H1 (cell line): Measurements from ENCODE around the gene CHDH. TPM values are rescaled to one million over a fixed set of nuclear protein-coding genes. Genes with fewer than 3 reads are reported as not detected.

Source experiments
- CTCF ChIA-PET: fragments of 300-600 bp; sonication (Branson Sonifier 250); formaldehyde crosslinking; loops from one replicate; lab custom pipeline; 2021; ENCODE audit not compliant: partially characterized antibody; lab: Charles Lee
- POLR2A ChIA-PET: fragments of 300-600 bp; sonication (Branson Sonifier 250); formaldehyde crosslinking; loops from one replicate; lab custom pipeline; 2021; ENCODE audit warnings: inconsistent platforms; ENCODE audit not compliant: partially characterized antibody; lab: Charles Lee
- DNase-seq, 2 experiments: peaks; one replicate each; pipeline versions ENCODE4 v3.0.0 to v3.0.0-alpha.2; 2010 to 2022; ENCODE audit warnings: low spot score in 2 of 2, low read depth in 1 of 2, mixed read lengths in 1 of 2
- FAIRE-seq: peaks from 2 replicates; lab custom pipeline; 2011; peaks lifted over from hg19 to GRCh38; lab: Jason Lieb, UNC
- H2AFZ ChIP-seq: 2 replicates; pipeline ENCODE4 v1.8.1; 2012; ENCODE audit warnings: low read length, inconsistent platforms
- H2AK5ac ChIP-seq: 2 replicates; pipeline ENCODE4 v1.6.1; 2013; ENCODE audit warnings: low read depth, low read length
- H2BK120ac ChIP-seq: replicated peaks from 2 replicates; pipeline ENCODE3; 2013; ENCODE audit warnings: low read depth, low read length, inconsistent platforms
- H2BK12ac ChIP-seq: 2 replicates; pipeline ENCODE4 v1.6.1; 2013; ENCODE audit warnings: low read depth, low read length
- H2BK15ac ChIP-seq: 2 replicates; pipeline ENCODE4 v1.6.1; 2013; ENCODE audit warnings: low read length
- H2BK20ac ChIP-seq: 2 replicates; pipeline ENCODE4 v1.6.1; 2013; ENCODE audit warnings: low read length
- H2BK5ac ChIP-seq: 2 replicates; pipeline ENCODE4 v1.6.1; 2013; ENCODE audit warnings: low read depth, low read length
- H3K14ac ChIP-seq: 2 replicates; pipeline ENCODE4 v1.6.1; 2013; ENCODE audit warnings: inconsistent platforms; ENCODE audit not compliant: insufficient read length
- H3K18ac ChIP-seq: 2 replicates; pipeline ENCODE4 v1.6.1; 2013; ENCODE audit warnings: low read length; ENCODE audit errors: extremely low read depth
- H3K23ac ChIP-seq: 2 replicates; pipeline ENCODE4 v1.6.1; 2013; ENCODE audit warnings: inconsistent platforms; ENCODE audit not compliant: insufficient read length
- H3K23me2 ChIP-seq: 2 replicates; pipeline ENCODE4 v1.6.1; 2013; ENCODE audit warnings: low read depth, low read length
- H3K27ac ChIP-seq: 2 replicates; pipeline ENCODE4 v1.6.1; 2011; ENCODE audit warnings: low read depth, low read length, inconsistent platforms
- H3K27me3 ChIP-seq, 4 experiments: replicated peaks in 1 of 4; 1 replicate in 1 of 4; 2 replicates in 3 of 4; pipeline versions ENCODE4 v1.6.1 to v1.8.1; 2011 to 2013; ENCODE audit warnings: low read length in 3 of 4, mild to moderate bottlenecking in 3 of 4, inconsistent platforms in 2 of 4, mixed read lengths in 2 of 4, moderate library complexity in 1 of 4; ENCODE audit not compliant: control insufficient read depth in 3 of 4, insufficient read depth in 3 of 4; ENCODE audit errors: extremely low read depth in 1 of 4
- H3K36me3 ChIP-seq, 4 experiments: 2 replicates each; pipeline versions ENCODE4 v1.6.1 to v1.8.1; 2011 to 2013; ENCODE audit warnings: mild to moderate bottlenecking in 4 of 4, low read length in 3 of 4, moderate library complexity in 2 of 4, control low read depth in 1 of 4, inconsistent platforms in 1 of 4; ENCODE audit not compliant: insufficient read depth in 4 of 4, control insufficient read depth in 2 of 4
- H3K4ac ChIP-seq: replicated peaks from 2 replicates; pipeline ENCODE3; 2013; ENCODE audit warnings: low read length, low read depth, mixed read lengths, inconsistent platforms; ENCODE audit not compliant: insufficient read length
- H3K4me1 ChIP-seq, 4 experiments: replicated peaks in 1 of 4; 1 replicate in 1 of 4; 2 replicates in 3 of 4; pipeline versions ENCODE4 v1.6.1 to v1.8.1; 2011 to 2013; ENCODE audit warnings: low read length in 3 of 4, inconsistent platforms in 2 of 4, mixed read lengths in 1 of 4; ENCODE audit not compliant: insufficient read depth in 4 of 4, control insufficient read depth in 3 of 4
- H3K4me2 ChIP-seq, 2 experiments: 2 replicates each; pipeline versions ENCODE4 v1.6.1 to v1.8.1; 2011 to 2013; ENCODE audit warnings: low read depth in 2 of 2, low read length in 2 of 2, control low read depth in 1 of 2, inconsistent platforms in 1 of 2, mild to moderate bottlenecking in 1 of 2; ENCODE audit not compliant: insufficient read depth in 1 of 2
- H3K4me3 ChIP-seq, 4 experiments: fragments of 200-600, 300-600 bp in 1 of 4; sonication (generic), shearing (Covaris generic), sonication (Bioruptor Twin) in 1 of 4; 2 replicates each; pipeline versions ENCODE4 v1.5.1 to v1.8.1; 2011 to 2016; ENCODE audit warnings: low read length in 4 of 4, low read depth in 3 of 4, control low read depth in 2 of 4, inconsistent platforms in 2 of 4, mild to moderate bottlenecking in 2 of 4, mixed read lengths in 1 of 4, moderate library complexity in 1 of 4; ENCODE audit not compliant: insufficient read depth in 2 of 4; ENCODE audit errors: extremely low read depth in 1 of 4
- H3K56ac ChIP-seq: replicated peaks from 2 replicates; pipeline ENCODE3; 2013; ENCODE audit warnings: low read depth, mild to moderate bottlenecking, mixed read lengths, low read length, inconsistent platforms; ENCODE audit not compliant: insufficient read length
- H3K79me1 ChIP-seq: 2 replicates; pipeline ENCODE4 v1.6.1; 2013; ENCODE audit warnings: low read depth, low read length, control low read depth
- H3K79me2 ChIP-seq, 2 experiments: 2 replicates each; pipeline versions ENCODE4 v1.6.1 to v1.8.1; 2012 to 2013; ENCODE audit warnings: low read length in 2 of 2, mild to moderate bottlenecking in 2 of 2, inconsistent platforms in 1 of 2; ENCODE audit not compliant: insufficient read depth in 2 of 2, control insufficient read depth in 1 of 2
- H3K9ac ChIP-seq, 4 experiments: replicated peaks in 1 of 4; 1 replicate in 1 of 4; 2 replicates in 3 of 4; pipeline versions ENCODE4 v1.6.1 to v1.8.1; 2011 to 2013; ENCODE audit warnings: low read depth in 3 of 4, low read length in 3 of 4, control low read depth in 2 of 4, mild to moderate bottlenecking in 2 of 4, moderate library complexity in 2 of 4, inconsistent platforms in 1 of 4; ENCODE audit errors: extremely low read depth in 1 of 4
- H3K9me3 ChIP-seq, 2 experiments: 2 replicates each; pipeline versions ENCODE4 v1.6.1 to v1.8.1; 2012 to 2013; ENCODE audit warnings: mild to moderate bottlenecking in 2 of 2, moderate library complexity in 2 of 2, control low read depth in 1 of 2, inconsistent platforms in 1 of 2, low read depth in 1 of 2, low read length in 1 of 2, mixed read lengths in 1 of 2; ENCODE audit not compliant: insufficient read depth in 2 of 2
- H4K20me1 ChIP-seq, 2 experiments: replicated peaks in 1 of 2; 2 replicates each; pipeline versions ENCODE3 to v1.8.1; 2011 to 2013; ENCODE audit warnings: inconsistent platforms in 2 of 2, low read length in 2 of 2, mild to moderate bottlenecking in 1 of 2; ENCODE audit not compliant: insufficient read depth in 2 of 2, control insufficient read depth in 1 of 2
- H4K5ac ChIP-seq: 2 replicates; pipeline ENCODE4 v1.6.1; 2013; ENCODE audit warnings: low read length, low read depth, mixed read lengths, inconsistent platforms; ENCODE audit not compliant: insufficient read length
- H4K8ac ChIP-seq: 2 replicates; pipeline ENCODE4 v1.8.0; 2013; ENCODE audit warnings: mild to moderate bottlenecking, moderate library complexity, low read length, inconsistent platforms; ENCODE audit not compliant: insufficient read depth; ENCODE audit errors: extremely low read depth
- H4K91ac ChIP-seq: replicated peaks from 2 replicates; pipeline ENCODE3; 2013; ENCODE audit warnings: low read length, mixed read lengths, inconsistent platforms; ENCODE audit not compliant: insufficient read length
- ATF3 ChIP-seq: IDR thresholded peaks from 2 replicates; pipeline ENCODE4 v1.6.1; 2011; ENCODE audit warnings: low read depth, mild to moderate bottlenecking, low read length; ENCODE audit not compliant: insufficient read depth
- CHD2 ChIP-seq: IDR thresholded peaks from 2 replicates; pipeline ENCODE4 v1.6.1; 2012; ENCODE audit warnings: low read length, improper control_type of control experiment
- CREB1 ChIP-seq: IDR thresholded peaks from 2 replicates; pipeline ENCODE4 v1.6.1; 2012; ENCODE audit warnings: inconsistent platforms
- GTF2F1 ChIP-seq: IDR thresholded peaks from 2 replicates; pipeline ENCODE4 v1.6.1; 2012; ENCODE audit warnings: low read depth, low read length, improper control_type of control experiment, borderline replicate concordance
- HDAC6 ChIP-seq: IDR thresholded peaks from one replicate; pipeline ENCODE4 v1.7.1; 2012; ENCODE audit warnings: low read depth, mild to moderate bottlenecking, inconsistent platforms, low read length, moderate library complexity
- MAFK ChIP-seq: IDR thresholded peaks from 2 replicates; pipeline ENCODE4 v1.6.1; 2012; ENCODE audit warnings: low read depth, mild to moderate bottlenecking, improper control_type of control experiment, low read length
- MAX ChIP-seq: IDR thresholded peaks from 2 replicates; pipeline ENCODE4 v1.6.1; 2012; ENCODE audit warnings: inconsistent platforms
- RFX5 ChIP-seq: IDR thresholded peaks from 2 replicates; pipeline ENCODE4 v1.6.1; 2011; ENCODE audit warnings: low read depth, low read length, improper control_type of control experiment, borderline replicate concordance
- SAP30 ChIP-seq: fragments of 300-600 bp; sonication (generic); IDR thresholded peaks from 2 replicates; pipeline ENCODE4 v1.7.1; 2012; ENCODE audit warnings: low read length, moderate library complexity, mild to moderate bottlenecking, inconsistent platforms; ENCODE audit not compliant: insufficient read depth, insufficient replicate concordance
- SP1 ChIP-seq: IDR thresholded peaks from 2 replicates; pipeline ENCODE4 v1.6.1; 2011; ENCODE audit warnings: low read depth, low read length
- SP4 ChIP-seq: IDR thresholded peaks from 2 replicates; pipeline ENCODE4 v1.6.1; 2012; ENCODE audit warnings: low read length, inconsistent platforms
- TAF1 ChIP-seq: IDR thresholded peaks from 2 replicates; pipeline ENCODE4 v1.6.1; 2011; ENCODE audit warnings: mild to moderate bottlenecking, low read depth, low read length
- TBP ChIP-seq: IDR thresholded peaks from 2 replicates; pipeline ENCODE4 v1.6.1; 2011; ENCODE audit warnings: low read depth, low read length, improper control_type of control experiment
- TCF12 ChIP-seq: IDR thresholded peaks from 2 replicates; pipeline ENCODE4 v1.6.1; 2011; ENCODE audit warnings: low read depth, mild to moderate bottlenecking, low read length
- YY1 ChIP-seq: IDR thresholded peaks from 2 replicates; pipeline ENCODE4 v1.6.1; 2011; ENCODE audit warnings: low read depth, mild to moderate bottlenecking, low read length
- WGBS, 2 experiments: shearing (Covaris generic) in 1 of 2; methylation state at CpG; one replicate each; pipeline versions ENCODE4 v1.1.6 to v1.1.7; 2013 to 2015; ENCODE audit warnings: low lambda C conversion rate in 2 of 2, mixed read lengths in 2 of 2, inconsistent platforms in 1 of 2, low coverage in 1 of 2, missing lambda C conversion rate in 1 of 2; ENCODE audit not compliant: insufficient replicate concordance in 2 of 2, insufficient coverage in 1 of 2, insufficient read length in 1 of 2; ENCODE audit errors: extremely low coverage in 1 of 2, missing lambda C conversion rate in 1 of 2; 5-methylcytosine and 5-hydroxymethylcytosine counted together
- polyA plus RNA-seq, 7 experiments: library from polyadenylated mRNA; depleted of rRNA in 3 of 7; stranded (reverse) in 5 of 7; unstranded in 2 of 7; fragments of >200 nt in 5 of 7; fragments of 200-250 nt in 2 of 7; gene quantifications; 1 replicate in 5 of 7; 2 replicates in 1 of 7; 4 replicates in 1 of 7; pipeline versions ENCODE4 v1.2.1 to v1.2.3, GENCODE V29; 2011 to 2013; ENCODE audit warnings: missing spikeins in 2 of 7, mixed read lengths in 2 of 7
- total RNA-seq: library from RNA; stranded (reverse); fragmentation: NEBNext Ultra II Directional; extraction: Animal tissue kit (Norgen Biotek cat#: 25700); gene quantifications from 2 replicates; pipeline ENCODE4 v1.2.1, GENCODE V29; 2021

CHDH gene
- total and polyA plus RNA-seq, 2 of the 8 experiments (the other 6 are each of a cell fraction or from before 2014, with no cell fraction given): 4.9 to 10.3 TPM

- Histone ChIP-seq H3K36me3 (no peaks in the 10 kb centered on the region), H3K23ac (no peak overlapping the region), H4K8ac (peak overlapping the region; percentile 64; the same call in 1 of the 2 replicates), H2AK5ac (no peak overlapping the region), H2BK5ac (no peak overlapping the region), H3K56ac (no peak overlapping the region), H3K4ac (no peak overlapping the region), H3K23me2 (no peaks in the 10 kb centered on the region), H4K91ac (no peak overlapping the region), H2BK20ac (no peak overlapping the region), H2BK120ac (no peak overlapping the region), H3K4me2 (no peak overlapping the region), H2BK15ac (no peak overlapping the region), H4K20me1 (no peaks in the 10 kb centered on the region), H3K27ac (no peak overlapping the region), H3K14ac (no peak overlapping the region), H2AFZ (no peak overlapping the region), H3K4me1 (peaks cover 0 to 3% (median 0%) of the 10 kb centered on the region in 4 experiments; a peak in 1 of 7 replicates), H3K79me2 (no peaks in the 10 kb centered on the region), H3K27me3 (no peaks in the 10 kb centered on the region), H3K9me3 (no peaks in the 10 kb centered on the region), H3K18ac (no peak overlapping the region), H3K79me1 (no peaks in the 10 kb centered on the region), H2BK12ac (no peak overlapping the region), H3K4me3 (no peak overlapping the region), H3K9ac (no peak overlapping the region), H4K5ac (no peak overlapping the region)
- TF ChIP-seq TCF12 (no peak), TBP (no peak), SP4 (no peak), CREB1 (no peak), RFX5 (no peak), SP1 (no peak), SAP30 (no peak), CHD2 (no peak), ATF3 (no peak), HDAC6 (no peak), MAX (no peak), YY1 (no peak), TAF1 (no peak), GTF2F1 (no peak), MAFK (no peak)
- 88% methylated on average over 7 of the region's 7 CpGs; no CpG with 5 or more reads in 1 of the 2 experiments for WGBS, 2 experiments
- ChIA-PET POLR2A (no interaction called here), CTCF (no interaction called here)
- DNase-seq (no peak), FAIRE-seq (no peak)
Observed at GRCh38 chr3:53763353-53763752, 82.9 kb downstream of the CHDH start.
